GM12875 (cell line): ENCODE data around the gene PSMD14.

Experiments
- H3K4me3 ChIP-seq: one replicate; pipeline ENCODE4 v1.5.1; 2011; ENCODE audit warnings: low read depth, low read length, control low read depth
- TF ChIP-seq, protein P1 (sequence below): IDR thresholded peaks from 2 replicates; pipeline ENCODE4 v1.5.1; 2011; ENCODE audit warnings: low read depth, mild to moderate bottlenecking, control low read depth, inconsistent platforms, low read length, moderate library complexity, borderline replicate concordance; ENCODE audit not compliant: insufficient read depth

Gene PSMD14

DNA sequence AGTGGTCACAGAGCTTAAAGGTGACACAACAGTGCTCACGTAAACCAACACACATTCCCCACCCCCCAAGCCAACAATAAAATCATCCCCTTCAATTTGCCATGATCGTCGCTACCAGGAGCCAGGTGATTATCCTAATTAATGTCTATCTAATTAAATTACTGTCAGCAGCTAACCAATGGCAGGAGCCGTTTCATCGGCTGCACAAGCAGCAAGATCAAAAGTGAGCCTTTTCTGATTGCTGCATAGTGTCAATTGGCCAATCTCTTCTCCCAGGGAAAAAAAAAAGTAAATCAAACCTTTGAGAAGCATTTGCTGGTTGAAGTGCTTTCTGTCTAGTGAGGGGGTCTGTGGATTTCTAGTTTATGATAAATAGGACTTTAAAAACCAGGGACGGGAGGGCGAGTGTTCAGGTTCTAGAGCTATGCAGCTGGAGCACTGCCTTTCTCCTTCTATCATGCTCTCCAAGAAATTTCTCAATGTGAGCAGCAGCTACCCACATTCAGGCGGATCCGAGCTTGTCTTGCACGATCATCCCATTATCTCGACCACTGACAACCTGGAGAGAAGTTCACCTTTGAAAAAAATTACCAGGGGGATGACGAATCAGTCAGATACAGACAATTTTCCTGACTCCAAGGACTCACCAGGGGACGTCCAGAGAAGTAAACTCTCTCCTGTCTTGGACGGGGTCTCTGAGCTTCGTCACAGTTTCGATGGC lies 107.9 kb downstream of the PSMD14 start, which contains the start of gene TBR1:
Gene TBR1, plus strand, starts transcription at position 311 of the 721 bp plus-strand sequence. Its CDS starts 114 bp downstream, at position 425.
- TF ChIP-seq, protein P1, sequence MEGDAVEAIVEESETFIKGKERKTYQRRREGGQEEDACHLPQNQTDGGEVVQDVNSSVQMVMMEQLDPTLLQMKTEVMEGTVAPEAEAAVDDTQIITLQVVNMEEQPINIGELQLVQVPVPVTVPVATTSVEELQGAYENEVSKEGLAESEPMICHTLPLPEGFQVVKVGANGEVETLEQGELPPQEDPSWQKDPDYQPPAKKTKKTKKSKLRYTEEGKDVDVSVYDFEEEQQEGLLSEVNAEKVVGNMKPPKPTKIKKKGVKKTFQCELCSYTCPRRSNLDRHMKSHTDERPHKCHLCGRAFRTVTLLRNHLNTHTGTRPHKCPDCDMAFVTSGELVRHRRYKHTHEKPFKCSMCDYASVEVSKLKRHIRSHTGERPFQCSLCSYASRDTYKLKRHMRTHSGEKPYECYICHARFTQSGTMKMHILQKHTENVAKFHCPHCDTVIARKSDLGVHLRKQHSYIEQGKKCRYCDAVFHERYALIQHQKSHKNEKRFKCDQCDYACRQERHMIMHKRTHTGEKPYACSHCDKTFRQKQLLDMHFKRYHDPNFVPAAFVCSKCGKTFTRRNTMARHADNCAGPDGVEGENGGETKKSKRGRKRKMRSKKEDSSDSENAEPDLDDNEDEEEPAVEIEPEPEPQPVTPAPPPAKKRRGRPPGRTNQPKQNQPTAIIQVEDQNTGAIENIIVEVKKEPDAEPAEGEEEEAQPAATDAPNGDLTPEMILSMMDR, result no peak
- no peak within 1 kb of the TSS for H3K4me3 ChIP-seq

GRCh38 chr2:161416708-161417437 lies 108.6 kb downstream of the PSMD14 start:
- TF ChIP-seq, protein P1, result no peak
- H3K4me3 ChIP-seq, result no peak overlapping the region

GRCh38 chr2:161417438-161418274 lies 109.4 kb downstream of the PSMD14 start:
- TF ChIP-seq, protein P1, result no peak
- H3K4me3 ChIP-seq, result no peak overlapping the region

DNA sequence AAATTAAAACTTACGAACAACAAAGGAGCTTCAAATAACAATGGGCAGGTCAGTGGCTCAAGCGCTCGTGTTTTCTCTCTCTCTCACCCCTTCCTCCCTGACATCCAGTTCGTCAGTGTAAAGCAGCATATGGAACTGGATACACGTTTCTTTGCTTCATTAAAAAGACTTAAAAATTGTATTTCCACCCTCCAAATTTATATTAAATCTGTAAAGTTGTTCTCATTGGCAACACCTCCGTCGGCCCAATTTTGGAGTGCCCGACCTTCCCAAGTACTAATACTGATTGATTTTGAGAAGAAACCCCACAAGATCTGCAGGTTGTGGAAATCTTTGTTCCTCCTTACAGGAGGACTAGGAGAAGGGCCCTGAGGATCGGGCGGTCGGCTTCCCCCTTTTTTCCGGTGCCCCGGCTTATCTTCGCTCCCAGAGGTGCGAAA lies 110.1 kb downstream of the PSMD14 start:
- H3K4me3 ChIP-seq, result no peak overlapping the region
- TF ChIP-seq, protein P1, result no peak

- no peak overlapping the region for H3K4me3 ChIP-seq
- TF ChIP-seq, protein P1, result no peak
These were observed 110.8 kb downstream of the PSMD14 start for GRCh38 chr2:161418715-161419637.

DNA sequence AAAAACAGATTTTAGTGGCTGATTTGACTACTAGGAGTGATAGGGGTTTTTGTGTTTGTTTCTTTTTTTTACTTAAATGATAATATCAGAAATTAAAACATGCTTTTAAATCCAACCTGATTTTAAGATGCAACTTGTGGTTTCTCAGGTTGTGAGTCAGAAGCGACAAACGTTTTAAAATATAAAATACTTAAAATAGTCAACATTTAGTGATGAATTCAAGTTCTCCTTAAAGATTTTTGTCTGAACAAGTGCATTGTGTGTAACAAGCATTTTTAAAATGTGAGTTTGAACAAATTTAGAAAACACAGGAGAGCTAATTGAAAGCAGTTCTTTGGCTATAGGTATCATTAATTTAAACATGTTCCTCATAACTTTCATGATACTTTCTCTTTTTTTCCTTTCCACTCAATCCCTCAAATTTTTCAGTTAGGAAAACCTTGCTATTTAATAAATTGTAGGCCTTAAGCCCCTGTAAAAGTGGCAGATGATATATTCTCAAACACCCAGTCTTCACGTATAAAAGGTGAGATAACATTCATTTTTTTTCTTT lies 111.5 kb downstream of the PSMD14 start:
- TF ChIP-seq, protein P1, result no peak
- H3K4me3 ChIP-seq, result no peak overlapping the region
